Mesendoderm (in vitro differentiated cells): ENCODE measurements around the gene SLC25A34.

Source experiments
- DNase-seq: peaks from one replicate; pipeline ENCODE4 v3.0.0; 2013
- H2AK5ac ChIP-seq: 2 replicates; pipeline ENCODE4 v1.6.1; 2013; ENCODE audit warnings: low read length, inconsistent platforms
- H2BK120ac ChIP-seq: 2 replicates; pipeline ENCODE4 v1.6.1; 2013; ENCODE audit warnings: low read depth, mild to moderate bottlenecking, low read length, moderate library complexity, mixed read lengths
- H2BK15ac ChIP-seq: replicated peaks from 2 replicates; pipeline ENCODE4 v1.6.1; 2013; ENCODE audit warnings: low read depth, mild to moderate bottlenecking, moderate library complexity
- H2BK5ac ChIP-seq: 2 replicates; pipeline ENCODE4 v1.6.1; 2013; ENCODE audit warnings: low read length, inconsistent platforms
- H3K18ac ChIP-seq: 2 replicates; pipeline ENCODE4 v1.6.1; 2013; ENCODE audit warnings: mild to moderate bottlenecking, low read length, mixed read lengths
- H3K23ac ChIP-seq: one replicate; pipeline ENCODE4 v1.6.1; 2013; ENCODE audit warnings: low read length
- H3K27ac ChIP-seq: 2 replicates; pipeline ENCODE4 v1.5.1; 2013; ENCODE audit warnings: low read depth, mild to moderate bottlenecking, inconsistent platforms, low read length, moderate library complexity
- H3K27me3 ChIP-seq: 2 replicates; pipeline ENCODE4 v1.6.1; 2013; ENCODE audit warnings: low read length, control low read depth, mild to moderate bottlenecking, inconsistent platforms; ENCODE audit not compliant: insufficient read depth, poor library complexity
- H3K36me3 ChIP-seq: 2 replicates; pipeline ENCODE4 v1.6.1; 2013; ENCODE audit warnings: low read length, inconsistent platforms; ENCODE audit not compliant: control insufficient read depth, insufficient read depth
- H3K4ac ChIP-seq: one replicate; pipeline ENCODE4 v1.6.1; 2013; ENCODE audit warnings: low read depth, mild to moderate bottlenecking, low read length, moderate library complexity
- H3K4me1 ChIP-seq: 2 replicates; pipeline ENCODE4 v1.6.1; 2013; ENCODE audit warnings: low read depth, low read length, inconsistent platforms; ENCODE audit not compliant: control insufficient read depth
- H3K4me2 ChIP-seq: 2 replicates; pipeline ENCODE4 v1.6.1; 2013; ENCODE audit warnings: low read length
- H3K4me3 ChIP-seq: 2 replicates; pipeline ENCODE4 v1.5.1; 2013; ENCODE audit warnings: mild to moderate bottlenecking, low read length
- H3K56ac ChIP-seq: one replicate; pipeline ENCODE4 v1.6.1; 2013; ENCODE audit warnings: low read length
- H3K79me1 ChIP-seq: 2 replicates; pipeline ENCODE4 v1.6.1; 2013; ENCODE audit warnings: low read length, inconsistent platforms
- H3K79me2 ChIP-seq: 2 replicates; pipeline ENCODE4 v1.6.1; 2013; ENCODE audit warnings: mild to moderate bottlenecking, low read length; ENCODE audit not compliant: control insufficient read depth, insufficient read depth
- H3K9ac ChIP-seq: 2 replicates; pipeline ENCODE4 v1.6.1; 2013; ENCODE audit warnings: low read length, inconsistent platforms
- H4K5ac ChIP-seq: one replicate; pipeline ENCODE4 v1.6.1; 2013; ENCODE audit warnings: low read length
- H4K8ac ChIP-seq: one replicate; pipeline ENCODE4 v1.6.1; 2013; ENCODE audit warnings: low read depth, mild to moderate bottlenecking, control low read depth, low read length, moderate library complexity
- WGBS: extraction: QIAGEN DNeasy Blood & Tissue Kit; methylation state at CpG from one replicate; pipeline ENCODE4 v1.1.7; 2013; ENCODE audit warnings: low lambda C conversion rate, missing lambda C conversion rate; ENCODE audit not compliant: insufficient coverage; ENCODE audit errors: extremely low coverage; 5-methylcytosine and 5-hydroxymethylcytosine counted together

SLC25A34 gene

GRCh38 chr1:15747378-15747777 is 11.3 kb downstream of the SLC25A34 start:
- Histone ChIP-seq H2BK15ac (no peak overlapping the region), H2AK5ac (no peak overlapping the region), H3K4me1 (peaks cover 2% of the 10 kb centered on the region), H3K56ac (no peak overlapping the region), H3K9ac (no peak overlapping the region), H2BK120ac (no peak overlapping the region), H3K18ac (no peak overlapping the region), H3K79me1 (no peaks in the 10 kb centered on the region), H3K79me2 (no peaks in the 10 kb centered on the region), H3K23ac (peak overlapping the region; percentile 24), H3K4me2 (no peak overlapping the region), H3K36me3 (no peaks in the 10 kb centered on the region), H4K8ac (no peak overlapping the region), H3K27ac (no peak overlapping the region), H3K4ac (no peak overlapping the region), H4K5ac (no peak overlapping the region), H3K27me3 (no peaks in the 10 kb centered on the region), H3K4me3 (no peak overlapping the region), H2BK5ac (no peak overlapping the region)
- no CpG with 5 or more reads among the region's 8 CpGs for WGBS
- no peak for DNase-seq

- Histone ChIP-seq H2BK120ac (no peak overlapping the region), H3K4me2 (no peak overlapping the region), H3K18ac (no peak overlapping the region), H3K9ac (no peak overlapping the region), H3K56ac (no peak overlapping the region), H2AK5ac (no peak overlapping the region), H3K4me3 (no peak overlapping the region), H3K27ac (no peak overlapping the region), H3K79me1 (no peaks in the 10 kb centered on the region), H3K27me3 (no peaks in the 10 kb centered on the region), H2BK15ac (no peak overlapping the region), H3K4ac (no peak overlapping the region), H3K36me3 (no peaks in the 10 kb centered on the region), H3K23ac (no peak overlapping the region), H3K4me1 (peaks cover 2% of the 10 kb centered on the region), H3K79me2 (no peaks in the 10 kb centered on the region), H4K5ac (no peak overlapping the region), H4K8ac (no peak overlapping the region), H2BK5ac (no peak overlapping the region)
- DNase-seq = no peak
- no CpG with 5 or more reads among the region's 5 CpGs for WGBS
Observed at GRCh38 chr1:15748264-15748663, 12.2 kb downstream of the SLC25A34 start.

- no peak overlapping the region for H3K4ac ChIP-seq
- no peaks in the 10 kb centered on the region for H3K79me2 ChIP-seq
- H4K5ac ChIP-seq = no peak overlapping the region
- H3K4me2 ChIP-seq = no peak overlapping the region
- WGBS = no CpG with 5 or more reads among the region's 10 CpGs
- no peak overlapping the region for H2BK5ac ChIP-seq
- H3K4me1 ChIP-seq = peaks cover 2% of the 10 kb centered on the region
- H3K27me3 ChIP-seq = no peaks in the 10 kb centered on the region
- peak overlapping the region; percentile 98 for H3K23ac ChIP-seq
- no peaks in the 10 kb centered on the region for H3K79me1 ChIP-seq
- DNase-seq = no peak
- H3K56ac ChIP-seq = peak overlapping the region; percentile 73
- no peak overlapping the region for H2BK15ac ChIP-seq
- no peak overlapping the region for H2AK5ac ChIP-seq
- no peak overlapping the region for H3K18ac ChIP-seq
- H3K36me3 ChIP-seq = no peaks in the 10 kb centered on the region
- no peak overlapping the region for H3K4me3 ChIP-seq
- no peak overlapping the region for H3K9ac ChIP-seq
- H4K8ac ChIP-seq = no peak overlapping the region
- no peak overlapping the region for H2BK120ac ChIP-seq
- H3K27ac ChIP-seq = no peak overlapping the region
Observed at GRCh38 chr1:15748690-15749398, 12.8 kb downstream of the SLC25A34 start.

GRCh38 chr1:15749399-15750291 is 13.6 kb downstream of the SLC25A34 start:
- no peaks in the 10 kb centered on the region for H3K27me3 ChIP-seq
- H3K9ac ChIP-seq = peak overlapping the region; percentile 27
- no peak overlapping the region for H4K8ac ChIP-seq
- no peak overlapping the region for H2AK5ac ChIP-seq
- peak overlapping the region; percentile 98 for H3K23ac ChIP-seq
- H3K56ac ChIP-seq = peak overlapping the region; percentile 73
- H3K4ac ChIP-seq = no peak overlapping the region
- no peak overlapping the region for H2BK120ac ChIP-seq
- no peak overlapping the region for H2BK5ac ChIP-seq
- no peaks in the 10 kb centered on the region for H3K36me3 ChIP-seq
- no peak overlapping the region for H3K18ac ChIP-seq
- no CpG with 5 or more reads among the region's 19 CpGs for WGBS
- H2BK15ac ChIP-seq = no peak overlapping the region
- DNase-seq = no peak
- H4K5ac ChIP-seq = no peak overlapping the region
- H3K27ac ChIP-seq = no peak overlapping the region
- no peaks in the 10 kb centered on the region for H3K79me1 ChIP-seq
- no peak overlapping the region for H3K4me2 ChIP-seq
- H3K4me3 ChIP-seq = no peak overlapping the region
- H3K4me1 ChIP-seq = peaks cover 2% of the 10 kb centered on the region
- no peaks in the 10 kb centered on the region for H3K79me2 ChIP-seq

- no peaks in the 10 kb centered on the region for H3K36me3 ChIP-seq
- no peak overlapping the region for H3K4me2 ChIP-seq
- H4K5ac ChIP-seq = no peak overlapping the region
- H3K27ac ChIP-seq = no peak overlapping the region
- no peak overlapping the region for H2BK15ac ChIP-seq
- DNase-seq = no peak
- H3K4ac ChIP-seq = no peak overlapping the region
- H2BK120ac ChIP-seq = no peak overlapping the region
- no peak overlapping the region for H3K9ac ChIP-seq
- H3K79me1 ChIP-seq = no peaks in the 10 kb centered on the region
- H3K27me3 ChIP-seq = no peaks in the 10 kb centered on the region
- peaks cover 2% of the 10 kb centered on the region for H3K4me1 ChIP-seq
- no peak overlapping the region for H2AK5ac ChIP-seq
- WGBS = no CpG with 5 or more reads among the region's 12 CpGs
- H4K8ac ChIP-seq = no peak overlapping the region
- peak overlapping the region; percentile 42 for H3K56ac ChIP-seq
- no peak overlapping the region for H3K18ac ChIP-seq
- no peak overlapping the region for H3K4me3 ChIP-seq
- H3K79me2 ChIP-seq = no peaks in the 10 kb centered on the region
- no peak overlapping the region for H3K23ac ChIP-seq
- H2BK5ac ChIP-seq = no peak overlapping the region
Observed at GRCh38 chr1:15750924-15751323, 14.9 kb downstream of the SLC25A34 start.
